ENCODE data around the gene ADCYAP1. TPM values are rescaled to one million over a fixed set of nuclear protein-coding genes. Genes with fewer than 3 reads are reported as not detected.
A peak's percentile ranks its signal among the peaks of the same experiment; 100 is the strongest.

ADCYAP1 gene
- total RNA-seq, 1 experiment from 2014 or later, result not detected

DNA sequence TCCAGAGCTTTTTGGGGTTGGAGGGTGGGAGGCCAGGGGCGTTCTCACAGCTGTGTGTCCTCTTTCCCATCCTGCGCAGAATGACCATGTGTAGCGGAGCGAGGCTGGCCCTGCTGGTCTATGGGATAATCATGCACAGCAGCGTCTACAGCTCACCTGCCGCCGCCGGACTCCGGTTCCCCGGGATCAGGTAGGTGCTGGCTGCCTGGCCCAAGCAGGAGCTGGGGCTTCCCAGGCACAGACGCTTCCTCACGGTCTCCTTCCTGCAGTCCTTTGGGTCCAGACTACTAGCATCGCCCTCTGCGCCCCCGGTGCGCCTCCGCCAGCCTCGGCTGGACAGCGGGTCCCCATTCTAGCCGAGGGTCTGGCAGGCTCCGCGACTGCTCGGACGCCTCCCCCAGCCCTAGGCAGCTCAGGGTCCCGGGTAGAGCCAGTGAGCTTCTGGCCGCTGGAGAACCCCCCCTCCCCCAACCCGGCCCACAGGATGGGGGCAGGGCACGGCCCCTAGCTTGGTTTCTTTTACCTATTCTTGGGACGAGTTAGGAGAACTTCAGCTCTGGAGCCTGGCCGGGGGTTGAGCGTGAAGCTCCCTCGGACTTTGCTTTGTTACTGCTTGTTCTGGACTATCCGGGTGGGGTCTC is 756 bp downstream of the ADCYAP1 start:
- H3K9me3 Mint-ChIP-seq, result peaks cover 0 to 3% of the 10 kb centered on the region in 2 experiments; a peak in 3 of 5 replicates
- Histone ChIP-seq H2BK120ac (ENCODE audit: low read depth, low read length, poor library complexity, severe bottlenecking) (no peak overlapping the region), H3K27ac (ENCODE audit: insufficient read length, low read depth, low read length) (no peak overlapping the region), H4K5ac (ENCODE audit: insufficient read length, low read depth, low read length) (no peak overlapping the region), H3K79me1 (ENCODE audit: insufficient read depth, low read depth, low read length, poor library complexity, severe bottlenecking) (no peaks in the 10 kb centered on the region), H3T11ph (ENCODE audit: low read length) (no peak overlapping the region), H2AFZ (ENCODE audit: low read length) (no peak overlapping the region), H3K56ac (ENCODE audit: insufficient read length, low read depth, low read length) (no peak overlapping the region), H2BK15ac (ENCODE audit: low read depth, low read length) (no peak overlapping the region), H3K4ac (ENCODE audit: low read depth, low read length) (no peak overlapping the region), H3K4me1 (ENCODE audit: insufficient read depth, low read length) (peaks cover 6% of the 10 kb centered on the region; the same call in 1 of the 2 replicates), H3K9ac (ENCODE audit: extremely low read depth, insufficient read length, low read length) (no peak overlapping the region), H2BK5ac (ENCODE audit: insufficient read length, low read length) (no peak overlapping the region), H4K20me1 (ENCODE audit: control insufficient read depth, insufficient read depth, insufficient read length) (no peaks in the 10 kb centered on the region), H3K27me3 (ENCODE audit: insufficient read depth, low read length) (peaks cover 71% of the 10 kb centered on the region), H3K23me2 (ENCODE audit: insufficient read length, low read depth, low read length, poor library complexity, severe bottlenecking) (peaks cover 33% of the 10 kb centered on the region), H4K91ac (ENCODE audit: insufficient read length, low read depth, low read length) (no peak overlapping the region), H3K9me3 (ENCODE audit: control insufficient read depth, low read depth, low read length) (no peaks in the 10 kb centered on the region), H4K8ac (replicated peaks; ENCODE audit: insufficient read length, low read depth, low read length) (no peak overlapping the region), H2AK5ac (ENCODE audit: insufficient read length, low read length) (no peak overlapping the region), H3K4me2 (ENCODE audit: insufficient read depth, insufficient read length, low read length) (peak overlapping the region; percentile 93), H3K18ac (ENCODE audit: insufficient read length, low read depth, low read length) (no peak overlapping the region), H3K79me2 (ENCODE audit: insufficient read depth, low read length) (no peaks in the 10 kb centered on the region), H2BK12ac (ENCODE audit: insufficient read length, low read depth, low read length) (no peak overlapping the region), H3K23ac (ENCODE audit: insufficient read length, low read depth, low read length) (no peak overlapping the region), H3K14ac (ENCODE audit: insufficient read depth, low read length) (no peak overlapping the region), H2BK20ac (ENCODE audit: low read depth, low read length, poor library complexity, severe bottlenecking) (no peak overlapping the region)
- no CpG with 5 or more reads among the region's 33 CpGs for WGBS (ENCODE audit: extremely low coverage, insufficient read length, low lambda C conversion rate)
- peaks cover 47 to 54% of the 10 kb centered on the region in 2 experiments for H3K4me1 Mint-ChIP-seq
- H3K27me3 Mint-ChIP-seq (ENCODE audit: low read depth), result peaks cover 99% of the 10 kb centered on the region
- H3K36me3 Mint-ChIP-seq (ENCODE audit: insufficient read depth in 1 of 3, low read depth in 3 of 3), result no peaks in the 10 kb centered on the region; a peak in 1 of 7 replicates
- TF ChIP-seq, protein P1, sequence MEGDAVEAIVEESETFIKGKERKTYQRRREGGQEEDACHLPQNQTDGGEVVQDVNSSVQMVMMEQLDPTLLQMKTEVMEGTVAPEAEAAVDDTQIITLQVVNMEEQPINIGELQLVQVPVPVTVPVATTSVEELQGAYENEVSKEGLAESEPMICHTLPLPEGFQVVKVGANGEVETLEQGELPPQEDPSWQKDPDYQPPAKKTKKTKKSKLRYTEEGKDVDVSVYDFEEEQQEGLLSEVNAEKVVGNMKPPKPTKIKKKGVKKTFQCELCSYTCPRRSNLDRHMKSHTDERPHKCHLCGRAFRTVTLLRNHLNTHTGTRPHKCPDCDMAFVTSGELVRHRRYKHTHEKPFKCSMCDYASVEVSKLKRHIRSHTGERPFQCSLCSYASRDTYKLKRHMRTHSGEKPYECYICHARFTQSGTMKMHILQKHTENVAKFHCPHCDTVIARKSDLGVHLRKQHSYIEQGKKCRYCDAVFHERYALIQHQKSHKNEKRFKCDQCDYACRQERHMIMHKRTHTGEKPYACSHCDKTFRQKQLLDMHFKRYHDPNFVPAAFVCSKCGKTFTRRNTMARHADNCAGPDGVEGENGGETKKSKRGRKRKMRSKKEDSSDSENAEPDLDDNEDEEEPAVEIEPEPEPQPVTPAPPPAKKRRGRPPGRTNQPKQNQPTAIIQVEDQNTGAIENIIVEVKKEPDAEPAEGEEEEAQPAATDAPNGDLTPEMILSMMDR (conservative IDR thresholded peaks at IDR 0.05), result no peak
- peak; percentile 34 for DNase-seq
- peak overlapping the region in 1 of 3 experiments; percentile 22; a peak in 1 of 7 replicates for H3K27ac Mint-ChIP-seq
- peak overlapping the region; percentile 58 to 82 for H3K4me3 Mint-ChIP-seq
